H9 (cell line): ENCODE results near the gene BCAS3. TPM values are rescaled to one million over a fixed set of nuclear protein-coding genes. Genes with fewer than 3 reads are reported as not detected.

Source experiments
- DNase-seq: peaks from one replicate; pipeline ENCODE4 v3.0.0-alpha.2; 2017
- H2AFZ ChIP-seq: one replicate; pipeline ENCODE4 v1.6.1; 2013; ENCODE audit warnings: mild to moderate bottlenecking, low read length, control low read depth, moderate library complexity
- H2AK5ac ChIP-seq: 2 replicates; pipeline ENCODE4 v1.6.1; 2013; ENCODE audit warnings: low read length, control low read depth, mixed read lengths; ENCODE audit not compliant: insufficient read length
- H2BK120ac ChIP-seq: one replicate; pipeline ENCODE4 v1.6.1; 2013; ENCODE audit warnings: low read depth, mild to moderate bottlenecking, low read length, control low read depth, inconsistent platforms; ENCODE audit not compliant: poor library complexity, severe bottlenecking
- H2BK12ac ChIP-seq: 2 replicates; pipeline ENCODE4 v1.6.1; 2013; ENCODE audit warnings: low read length, control low read depth, mixed read lengths, low read depth; ENCODE audit not compliant: insufficient read length
- H2BK15ac ChIP-seq: 2 replicates; pipeline ENCODE4 v1.6.1; 2013; ENCODE audit warnings: low read depth, low read length, control low read depth
- H2BK20ac ChIP-seq: one replicate; pipeline ENCODE4 v1.6.1; 2013; ENCODE audit warnings: low read depth, mild to moderate bottlenecking, low read length, control low read depth, inconsistent platforms; ENCODE audit not compliant: poor library complexity, severe bottlenecking
- H2BK5ac ChIP-seq: 2 replicates; pipeline ENCODE4 v1.6.1; 2013; ENCODE audit warnings: low read length, control low read depth, mixed read lengths; ENCODE audit not compliant: insufficient read length
- H3K14ac ChIP-seq: 2 replicates; pipeline ENCODE4 v1.6.1; 2013; ENCODE audit warnings: low read length, control low read depth; ENCODE audit not compliant: insufficient read depth
- H3K18ac ChIP-seq: 2 replicates; pipeline ENCODE4 v1.6.1; 2013; ENCODE audit warnings: low read depth, mild to moderate bottlenecking, mixed read lengths, low read length, control low read depth; ENCODE audit not compliant: insufficient read length
- H3K23ac ChIP-seq: 2 replicates; pipeline ENCODE4 v1.6.1; 2013; ENCODE audit warnings: low read length, control low read depth, mixed read lengths, low read depth; ENCODE audit not compliant: insufficient read length
- H3K23me2 ChIP-seq: 2 replicates; pipeline ENCODE4 v1.6.1; 2013; ENCODE audit warnings: low read depth, mild to moderate bottlenecking, mixed read lengths, low read length, control low read depth; ENCODE audit not compliant: insufficient read length, poor library complexity, severe bottlenecking
- H3K27ac ChIP-seq: 2 replicates; pipeline ENCODE4 v1.5.1; 2013; ENCODE audit warnings: low read length, control low read depth, mixed read lengths, low read depth; ENCODE audit not compliant: insufficient read length
- H3K27me3 ChIP-seq: 2 replicates; pipeline ENCODE4 v1.6.1; 2013; ENCODE audit warnings: low read length, control low read depth, inconsistent platforms; ENCODE audit not compliant: insufficient read depth
- H3K4ac ChIP-seq: 2 replicates; pipeline ENCODE4 v1.6.1; 2013; ENCODE audit warnings: low read depth, mild to moderate bottlenecking, control low read depth, inconsistent platforms, low read length, moderate library complexity
- H3K4me1 ChIP-seq: 2 replicates; pipeline ENCODE4 v1.6.1; 2013; ENCODE audit warnings: low read length, control low read depth, inconsistent platforms; ENCODE audit not compliant: insufficient read depth
- H3K4me2 ChIP-seq: 2 replicates; pipeline ENCODE4 v1.6.1; 2013; ENCODE audit warnings: low read length, control low read depth, mixed read lengths; ENCODE audit not compliant: insufficient read length, insufficient read depth
- H3K56ac ChIP-seq: 2 replicates; pipeline ENCODE4 v1.6.1; 2013; ENCODE audit warnings: low read depth, mild to moderate bottlenecking, mixed read lengths, low read length, control low read depth; ENCODE audit not compliant: insufficient read length
- H3K79me1 ChIP-seq: 2 replicates; pipeline ENCODE4 v1.6.1; 2013; ENCODE audit warnings: low read depth, mild to moderate bottlenecking, moderate library complexity, low read length, control low read depth, inconsistent platforms; ENCODE audit not compliant: insufficient read depth, poor library complexity, severe bottlenecking
- H3K79me2 ChIP-seq: 2 replicates; pipeline ENCODE4 v1.6.1; 2013; ENCODE audit warnings: low read length, control low read depth, inconsistent platforms; ENCODE audit not compliant: insufficient read depth
- H3K9ac ChIP-seq: 2 replicates; pipeline ENCODE4 v1.6.1; 2013; ENCODE audit warnings: low read length, control low read depth, mixed read lengths; ENCODE audit not compliant: insufficient read length; ENCODE audit errors: extremely low read depth
- H3K9me3 ChIP-seq: one replicate; pipeline ENCODE4 v1.6.1; 2013; ENCODE audit warnings: low read depth, low read length, inconsistent platforms; ENCODE audit not compliant: control insufficient read depth
- H3T11ph ChIP-seq: one replicate; pipeline ENCODE4 v1.6.1; 2013; ENCODE audit warnings: mild to moderate bottlenecking, low read length, control low read depth, inconsistent platforms
- H4K20me1 ChIP-seq: one replicate; pipeline ENCODE4 v1.6.1; 2013; ENCODE audit not compliant: control insufficient read depth, insufficient read length, insufficient read depth
- H4K5ac ChIP-seq: 2 replicates; pipeline ENCODE4 v1.6.1; 2013; ENCODE audit warnings: low read depth, mild to moderate bottlenecking, mixed read lengths, low read length, control low read depth; ENCODE audit not compliant: insufficient read length
- H4K8ac ChIP-seq: replicated peaks from 2 replicates; pipeline ENCODE4 v1.6.1; 2013; ENCODE audit warnings: low read length, control low read depth, mixed read lengths, low read depth; ENCODE audit not compliant: insufficient read length
- H4K91ac ChIP-seq: 2 replicates; pipeline ENCODE4 v1.6.1; 2013; ENCODE audit warnings: low read depth, mild to moderate bottlenecking, moderate library complexity, mixed read lengths, low read length, control low read depth; ENCODE audit not compliant: insufficient read length
- H3K27ac Mint-ChIP-seq, 3 experiments: 2 replicates in 2 of 3; 3 replicates in 1 of 3; pipeline ENCODE4 v1.8.0; 2020 to 2021; ENCODE audit warnings: mixed read lengths in 3 of 3, mild to moderate bottlenecking in 1 of 3, moderate library complexity in 1 of 3
- H3K27me3 Mint-ChIP-seq: 2 replicates; pipeline ENCODE4 v1.8.0; 2021; ENCODE audit warnings: low read depth, mild to moderate bottlenecking, moderate library complexity, mixed read lengths
- H3K36me3 Mint-ChIP-seq, 3 experiments: 2 replicates in 2 of 3; 3 replicates in 1 of 3; pipeline ENCODE4 v1.8.0; 2020 to 2021; ENCODE audit warnings: low read depth in 3 of 3, mixed read lengths in 3 of 3; ENCODE audit not compliant: insufficient read depth in 1 of 3
- H3K4me1 Mint-ChIP-seq, 2 experiments: 2 replicates each; pipeline ENCODE4 v1.8.0; 2020; ENCODE audit warnings: mixed read lengths in 2 of 2
- H3K4me3 Mint-ChIP-seq, 2 experiments: 2 replicates in 1 of 2; 3 replicates in 1 of 2; pipeline ENCODE4 v1.8.0; 2020 to 2021; ENCODE audit warnings: mild to moderate bottlenecking in 2 of 2, mixed read lengths in 2 of 2, moderate library complexity in 1 of 2
- H3K9me3 Mint-ChIP-seq, 2 experiments: 2 replicates in 1 of 2; 3 replicates in 1 of 2; pipeline ENCODE4 v1.8.0; 2020; ENCODE audit warnings: mild to moderate bottlenecking in 2 of 2, mixed read lengths in 2 of 2, moderate library complexity in 1 of 2
- total RNA-seq: library from RNA; stranded (reverse); gene quantifications from 2 replicates; pipeline ENCODE4 v1.2.1, GENCODE V29; 2021
- TF ChIP-seq, protein P1 (sequence below): fragments of 200-600 bp; sonication (generic); conservative IDR thresholded peaks from 3 replicates; pipeline ENCODE4 v1.8.0; 2021; ENCODE audit warnings: antibody characterized with exemption, mild to moderate bottlenecking

Gene BCAS3
- total RNA-seq, 1 experiment from 2014 or later: 22.4 TPM

DNA sequence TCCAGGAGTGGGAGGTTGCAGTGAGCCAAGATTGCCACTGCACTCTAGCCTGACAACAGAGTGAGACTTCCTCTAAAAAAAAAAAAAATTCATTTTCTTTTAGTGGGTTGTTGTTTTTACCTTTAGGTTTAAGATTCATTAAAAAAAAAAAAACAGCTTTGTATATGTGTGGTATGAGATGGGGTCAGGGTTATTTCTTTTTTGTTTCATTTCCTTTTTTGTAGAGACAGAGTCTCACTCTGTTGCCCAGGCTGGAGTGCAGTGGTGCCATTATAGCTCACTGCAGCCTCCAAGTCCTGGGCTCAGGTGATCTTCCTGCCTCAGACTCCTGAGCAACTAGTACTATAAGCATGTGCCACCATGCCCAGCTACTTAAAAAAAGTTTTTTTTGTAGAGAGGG is 47.0 kb downstream of the BCAS3 start:
- Histone ChIP-seq H3T11ph (no peak overlapping the region), H3K18ac (no peak overlapping the region), H3K27me3 (no peaks in the 10 kb centered on the region), H2AK5ac (no peak overlapping the region), H3K27ac (no peak overlapping the region), H2BK12ac (no peak overlapping the region), H3K14ac (no peak overlapping the region), H3K23ac (no peak overlapping the region), H2BK5ac (no peak overlapping the region), H4K91ac (no peak overlapping the region), H2BK15ac (no peak overlapping the region), H4K8ac (no peak overlapping the region), H3K23me2 (no peaks in the 10 kb centered on the region), H3K9ac (no peak overlapping the region), H4K5ac (no peak overlapping the region), H3K56ac (no peak overlapping the region), H3K4me1 (no peaks in the 10 kb centered on the region), H4K20me1 (no peaks in the 10 kb centered on the region), H2AFZ (no peak overlapping the region), H3K4ac (no peak overlapping the region), H3K79me1 (no peaks in the 10 kb centered on the region), H2BK120ac (no peak overlapping the region), H3K79me2 (no peaks in the 10 kb centered on the region), H2BK20ac (no peak overlapping the region), H3K4me2 (no peak overlapping the region), H3K9me3 (no peaks in the 10 kb centered on the region)
- TF ChIP-seq, protein P1, sequence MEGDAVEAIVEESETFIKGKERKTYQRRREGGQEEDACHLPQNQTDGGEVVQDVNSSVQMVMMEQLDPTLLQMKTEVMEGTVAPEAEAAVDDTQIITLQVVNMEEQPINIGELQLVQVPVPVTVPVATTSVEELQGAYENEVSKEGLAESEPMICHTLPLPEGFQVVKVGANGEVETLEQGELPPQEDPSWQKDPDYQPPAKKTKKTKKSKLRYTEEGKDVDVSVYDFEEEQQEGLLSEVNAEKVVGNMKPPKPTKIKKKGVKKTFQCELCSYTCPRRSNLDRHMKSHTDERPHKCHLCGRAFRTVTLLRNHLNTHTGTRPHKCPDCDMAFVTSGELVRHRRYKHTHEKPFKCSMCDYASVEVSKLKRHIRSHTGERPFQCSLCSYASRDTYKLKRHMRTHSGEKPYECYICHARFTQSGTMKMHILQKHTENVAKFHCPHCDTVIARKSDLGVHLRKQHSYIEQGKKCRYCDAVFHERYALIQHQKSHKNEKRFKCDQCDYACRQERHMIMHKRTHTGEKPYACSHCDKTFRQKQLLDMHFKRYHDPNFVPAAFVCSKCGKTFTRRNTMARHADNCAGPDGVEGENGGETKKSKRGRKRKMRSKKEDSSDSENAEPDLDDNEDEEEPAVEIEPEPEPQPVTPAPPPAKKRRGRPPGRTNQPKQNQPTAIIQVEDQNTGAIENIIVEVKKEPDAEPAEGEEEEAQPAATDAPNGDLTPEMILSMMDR: no peak
- Mint-ChIP-seq H3K4me3 (no peak overlapping the region), H3K4me1 (no peaks in the 10 kb centered on the region), H3K36me3 (no peaks in the 10 kb centered on the region), H3K27ac (no peak overlapping the region), H3K27me3 (no peaks in the 10 kb centered on the region), H3K9me3 (no peaks in the 10 kb centered on the region)
- DNase-seq: no peak
